ENCODE results near the gene CD83.
"Not testable (repeated sequence)": the region's sequence is repeated elsewhere in the genome, so short reads cannot be mapped to it uniquely, and the experiment has no call there.

The CD83 gene

DNA sequence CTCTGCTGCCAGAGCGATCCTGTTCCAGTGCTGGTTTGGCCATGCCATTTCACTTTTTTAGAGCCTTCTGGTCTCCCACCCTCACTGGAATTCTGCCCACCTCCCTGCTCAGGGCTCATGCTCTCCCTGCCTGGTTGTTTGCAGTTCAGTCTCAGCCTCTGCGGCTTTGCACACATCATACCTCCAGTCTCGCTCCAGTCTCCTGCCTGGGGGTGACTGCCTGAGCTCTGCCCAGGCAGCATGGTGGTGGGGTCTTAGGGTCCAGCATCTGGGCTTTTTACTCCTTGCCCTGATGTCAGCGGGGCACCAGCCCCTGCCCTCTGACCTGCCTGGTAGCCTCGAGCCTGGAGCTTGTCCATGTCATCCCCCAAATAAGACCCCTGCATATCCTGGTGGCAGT, 30.9 kb downstream of the CD83 start:
- no peak for DNase-seq (ENCODE audit: low spot score)
- TF ChIP-seq, protein P1, sequence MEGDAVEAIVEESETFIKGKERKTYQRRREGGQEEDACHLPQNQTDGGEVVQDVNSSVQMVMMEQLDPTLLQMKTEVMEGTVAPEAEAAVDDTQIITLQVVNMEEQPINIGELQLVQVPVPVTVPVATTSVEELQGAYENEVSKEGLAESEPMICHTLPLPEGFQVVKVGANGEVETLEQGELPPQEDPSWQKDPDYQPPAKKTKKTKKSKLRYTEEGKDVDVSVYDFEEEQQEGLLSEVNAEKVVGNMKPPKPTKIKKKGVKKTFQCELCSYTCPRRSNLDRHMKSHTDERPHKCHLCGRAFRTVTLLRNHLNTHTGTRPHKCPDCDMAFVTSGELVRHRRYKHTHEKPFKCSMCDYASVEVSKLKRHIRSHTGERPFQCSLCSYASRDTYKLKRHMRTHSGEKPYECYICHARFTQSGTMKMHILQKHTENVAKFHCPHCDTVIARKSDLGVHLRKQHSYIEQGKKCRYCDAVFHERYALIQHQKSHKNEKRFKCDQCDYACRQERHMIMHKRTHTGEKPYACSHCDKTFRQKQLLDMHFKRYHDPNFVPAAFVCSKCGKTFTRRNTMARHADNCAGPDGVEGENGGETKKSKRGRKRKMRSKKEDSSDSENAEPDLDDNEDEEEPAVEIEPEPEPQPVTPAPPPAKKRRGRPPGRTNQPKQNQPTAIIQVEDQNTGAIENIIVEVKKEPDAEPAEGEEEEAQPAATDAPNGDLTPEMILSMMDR (IDR thresholded peaks at IDR 0.05; ENCODE audit: extremely low read depth, missing control alignments), result no peak

DNA sequence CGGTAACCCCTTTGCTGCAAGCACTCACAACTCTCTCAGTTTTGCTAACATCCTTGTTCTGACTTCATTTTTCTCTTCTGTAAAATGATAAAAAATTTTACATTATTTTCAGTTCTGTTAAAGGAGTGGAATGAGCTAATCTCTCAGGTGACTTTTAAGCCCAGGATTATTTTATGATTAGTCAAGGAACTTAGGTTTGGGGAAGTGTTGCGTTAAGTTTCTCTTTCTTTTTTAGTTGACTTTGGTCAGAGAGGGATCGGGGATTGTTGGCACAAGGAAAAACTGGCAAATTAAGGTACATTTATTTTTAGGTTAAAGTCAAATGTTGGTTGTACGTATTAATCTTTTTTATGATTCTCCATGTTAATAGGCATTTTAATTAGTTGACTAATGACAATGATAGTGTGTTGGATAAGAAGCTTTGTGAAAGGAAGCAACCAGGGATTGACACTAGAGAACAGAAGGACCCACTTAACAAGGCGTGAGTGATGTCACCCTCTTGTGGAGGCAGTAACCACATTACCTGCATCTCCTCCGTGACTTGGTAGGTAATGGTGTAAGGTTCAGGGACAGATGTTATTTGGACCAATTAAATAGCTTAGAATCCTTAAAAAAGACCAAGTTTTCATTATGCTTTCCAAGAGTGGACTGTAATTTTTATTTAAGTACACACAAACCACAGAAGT, 31.6 kb downstream of the CD83 start:
- no peak for DNase-seq (ENCODE audit: low spot score)
- TF ChIP-seq, protein P1 (IDR thresholded peaks at IDR 0.05; ENCODE audit: extremely low read depth, missing control alignments), result no peak

DNA sequence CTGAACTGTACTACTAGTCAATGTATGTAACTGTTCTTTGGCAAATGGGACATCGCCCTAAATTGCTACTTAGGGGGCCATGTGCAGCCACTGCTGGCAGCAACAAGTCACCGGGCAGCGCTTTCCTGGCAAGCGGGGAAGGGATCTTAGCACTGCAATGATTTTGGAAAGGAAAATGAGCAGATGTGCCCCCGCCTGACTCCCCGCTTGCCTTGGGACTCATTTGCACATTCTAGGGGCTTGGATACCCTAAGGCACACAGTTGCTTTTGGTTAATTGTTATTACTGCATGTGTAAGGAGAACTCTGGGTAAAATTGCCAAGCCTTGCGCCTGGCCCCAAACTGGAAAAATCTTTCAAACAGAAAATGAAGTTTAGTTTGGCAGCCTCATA, 32.2 kb downstream of the CD83 start:
- no peak for DNase-seq (ENCODE audit: low spot score)
- TF ChIP-seq, protein P1 (IDR thresholded peaks at IDR 0.05; ENCODE audit: extremely low read depth, missing control alignments), result no peak

DNA sequence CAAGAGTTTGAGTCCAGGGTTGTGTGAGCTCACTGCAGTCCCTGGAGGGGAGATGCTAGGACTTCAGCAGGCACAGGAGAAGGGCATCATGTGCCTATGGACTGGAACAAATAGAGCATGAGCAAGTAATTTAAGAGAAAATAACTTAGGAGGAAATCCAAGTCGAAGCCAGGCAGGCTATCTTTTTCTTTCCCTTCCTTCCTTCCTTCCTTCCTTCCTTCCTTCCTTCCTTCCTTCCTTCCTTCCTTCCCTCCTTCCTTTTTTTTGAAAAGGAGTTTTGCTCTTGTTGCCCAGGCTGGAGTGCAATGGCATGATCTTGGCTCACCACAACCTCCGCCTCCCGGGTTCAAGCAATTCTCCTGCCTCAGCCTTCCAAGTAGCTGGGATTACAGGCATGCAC, 33.7 kb downstream of the CD83 start:
- DNase-seq (ENCODE audit: low spot score), result not testable (repeated sequence)

DNA sequence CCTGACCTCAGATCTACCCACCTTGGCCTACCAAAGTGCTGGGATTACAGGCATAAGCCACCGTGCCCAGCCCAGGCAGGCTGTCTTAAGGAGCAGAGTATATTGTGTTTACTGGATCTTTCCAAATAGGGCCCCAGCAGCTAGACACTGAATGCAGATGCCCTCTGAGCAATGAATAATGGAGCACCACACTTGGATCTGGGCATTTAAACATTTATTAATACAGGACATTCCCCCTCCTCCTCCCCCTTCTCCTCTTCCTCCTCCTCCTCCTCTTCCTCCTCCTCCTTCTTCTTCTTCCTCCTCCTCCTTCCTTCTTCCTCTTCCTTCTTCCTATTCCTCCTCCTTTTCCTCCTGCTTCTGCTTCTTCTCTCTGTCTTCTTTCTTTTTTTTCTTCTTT, 34.2 kb downstream of the CD83 start:
- TF ChIP-seq, protein P1 (IDR thresholded peaks at IDR 0.05; ENCODE audit: extremely low read depth, missing control alignments), result no peak
- DNase-seq (ENCODE audit: low spot score), result no peak

DNA sequence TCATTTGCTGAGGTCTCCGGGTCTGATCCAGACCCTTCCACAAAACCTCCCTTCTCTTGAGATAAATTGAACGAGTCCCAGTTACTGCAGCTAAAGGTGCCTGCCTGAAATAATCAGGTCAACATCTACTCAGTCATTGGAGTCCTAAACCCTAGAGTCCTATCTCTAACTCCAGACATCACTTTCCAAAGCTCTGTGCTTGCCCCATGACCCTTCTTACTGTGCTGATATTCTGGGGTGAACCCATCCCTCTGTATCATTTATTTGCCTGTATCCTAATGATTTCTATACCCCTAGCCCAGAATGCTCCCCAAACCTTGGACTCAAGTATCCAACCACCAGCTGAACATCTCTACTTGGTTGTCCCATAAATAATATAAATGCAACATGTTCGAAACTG, 35.7 kb downstream of the CD83 start:
- TF ChIP-seq, protein P1 (IDR thresholded peaks at IDR 0.05; ENCODE audit: extremely low read depth, missing control alignments), result no peak
- DNase-seq (ENCODE audit: low spot score), result no peak

DNA sequence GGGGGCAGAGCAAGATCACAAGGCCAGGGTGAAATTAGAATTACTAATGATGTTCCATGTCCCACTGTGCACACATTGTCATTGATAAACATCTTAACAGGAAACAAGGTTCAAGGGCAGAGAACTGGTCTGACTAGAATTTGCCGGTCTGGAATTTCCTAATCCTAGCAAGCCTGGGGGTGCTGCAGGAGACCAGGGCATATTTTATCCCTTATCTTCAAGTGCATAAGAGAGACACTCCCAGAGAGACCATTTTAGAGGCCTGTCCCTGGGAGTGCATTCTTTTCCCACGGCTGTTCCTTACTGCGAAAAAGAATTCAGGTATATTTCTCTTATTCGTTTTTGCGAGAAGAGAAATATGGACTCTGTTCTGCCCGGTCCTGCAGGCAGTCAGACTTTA, 41.5 kb downstream of the CD83 start:
- no peak for DNase-seq (ENCODE audit: low spot score)

DNA sequence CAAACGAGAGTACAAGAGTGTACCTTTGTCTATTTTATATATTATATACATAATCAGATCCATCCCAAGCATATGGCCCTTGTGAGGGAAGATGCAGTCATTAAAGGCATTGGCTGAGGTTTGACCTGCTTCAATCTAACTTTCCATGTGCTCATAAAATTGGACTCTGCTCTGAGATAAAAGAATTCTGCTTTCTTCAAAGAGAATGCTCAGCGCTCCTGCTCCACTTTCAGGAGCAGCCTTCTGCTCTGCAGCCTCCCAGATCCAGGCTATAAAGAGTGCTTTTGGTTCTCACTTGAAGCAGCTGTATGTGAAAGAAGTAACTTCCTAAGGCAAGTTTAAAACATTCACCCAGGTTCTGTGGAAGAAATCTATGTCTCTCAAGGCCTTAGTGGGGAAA, 45.3 kb downstream of the CD83 start:
- DNase-seq (ENCODE audit: low spot score), result no peak
- TF ChIP-seq, protein P1 (IDR thresholded peaks at IDR 0.05; ENCODE audit: extremely low read depth, missing control alignments), result no peak

More for the DNA sequence above, 41.5 kb downstream of the CD83 start:
- TF ChIP-seq, protein P1 (IDR thresholded peaks at IDR 0.05; ENCODE audit: extremely low read depth, missing control alignments), result no peak
